ACC112 (cell line): ENCODE measurements around the gene GAD2.

ENCODE experiments used
- H2AFZ ChIP-seq: fragments of 200-600 bp; sonication (generic); one replicate; pipeline ENCODE4 v1.6.0; 2017; ENCODE audit warnings: antibody characterized with exemption, low read length; ENCODE audit not compliant: unreplicated experiment
- H3K27ac ChIP-seq: fragments of 200-600 bp; sonication (generic); 2 replicates; pipeline ENCODE4 v1.5.1; 2014; ENCODE audit warnings: low read depth, mild to moderate bottlenecking, antibody characterized with exemption, low read length, moderate library complexity
- H3K27me3 ChIP-seq: fragments of 200-600 bp; sonication (generic); 2 replicates; pipeline ENCODE4 v1.6.1; 2014; ENCODE audit warnings: mild to moderate bottlenecking, antibody characterized with exemption, low read length, moderate library complexity, mixed read lengths; ENCODE audit not compliant: insufficient read depth
- H3K36me3 ChIP-seq: fragments of 200-600 bp; sonication (generic); 2 replicates; pipeline ENCODE4 v1.6.1; 2016; ENCODE audit warnings: mild to moderate bottlenecking, antibody characterized with exemption, low read length, moderate library complexity, mixed read lengths; ENCODE audit not compliant: insufficient read depth
- H3K4me1 ChIP-seq: fragments of 200-600 bp; sonication (generic); one replicate; pipeline ENCODE4 v1.6.1; 2016; ENCODE audit warnings: low read length, mixed read lengths; ENCODE audit not compliant: insufficient read depth, unreplicated experiment, control insufficient read depth
- H3K4me3 ChIP-seq: fragments of 200-600 bp; sonication (generic); 2 replicates; pipeline ENCODE4 v1.5.1; 2014; ENCODE audit warnings: mild to moderate bottlenecking, low read depth, low read length
- H3K79me2 ChIP-seq: fragments of 200-600 bp; sonication (generic); one replicate; pipeline ENCODE4 v1.6.0; 2016; ENCODE audit warnings: low read length; ENCODE audit not compliant: control insufficient read depth, unreplicated experiment, insufficient read depth

Gene GAD2

GRCh38 chr10:26216585-26217395 is at the start of gene GAD2:
TSS of gene GAD2 (plus strand) at chr10:26216774. CDS start at chr10:26216810, 36 bp downstream.
- H3K27me3 ChIP-seq, result peaks cover 84% of the 10 kb centered on the region
- H3K79me2 ChIP-seq, result no peaks in the 10 kb centered on the region
- H3K4me1 ChIP-seq, result no peaks in the 10 kb centered on the region
- H2AFZ ChIP-seq, result no peak within 1 kb of the TSS
- no peaks in the 10 kb centered on the region for H3K36me3 ChIP-seq
- H3K27ac ChIP-seq, result no peak within 1 kb of the TSS
- no peak within 1 kb of the TSS for H3K4me3 ChIP-seq

- Histone ChIP-seq H3K27ac (no peak overlapping the region), H3K79me2 (no peaks in the 10 kb centered on the region), H3K4me3 (no peak overlapping the region), H3K36me3 (no peaks in the 10 kb centered on the region), H3K27me3 (no peaks in the 10 kb centered on the region), H2AFZ (no peak overlapping the region), H3K4me1 (no peaks in the 10 kb centered on the region)
These were observed 47.1 kb upstream of the GAD2 start for GRCh38 chr10:26169466-26169865.

GRCh38 chr10:26172131-26172530 is 44.4 kb upstream of the GAD2 start:
- Histone ChIP-seq H3K27me3 (no peaks in the 10 kb centered on the region), H3K27ac (no peak overlapping the region), H3K4me3 (no peak overlapping the region), H3K36me3 (no peaks in the 10 kb centered on the region), H2AFZ (no peak overlapping the region), H3K4me1 (no peaks in the 10 kb centered on the region), H3K79me2 (no peaks in the 10 kb centered on the region)

- Histone ChIP-seq H3K4me1 (no peaks in the 10 kb centered on the region), H3K4me3 (no peak overlapping the region), H3K27me3 (no peaks in the 10 kb centered on the region)
These were observed 42.7 kb upstream of the GAD2 start for GRCh38 chr10:26173837-26174236.

GRCh38 chr10:26177341-26177740 is 39.2 kb upstream of the GAD2 start:
- Histone ChIP-seq H3K79me2 (no peaks in the 10 kb centered on the region), H3K4me3 (no peak overlapping the region), H3K4me1 (no peaks in the 10 kb centered on the region), H3K27ac (no peak overlapping the region), H3K36me3 (no peaks in the 10 kb centered on the region), H3K27me3 (no peaks in the 10 kb centered on the region), H2AFZ (no peak overlapping the region)

More at GRCh38 chr10:26173837-26174236, 42.7 kb upstream of the GAD2 start:
- H2AFZ ChIP-seq, result no peak overlapping the region
- H3K36me3 ChIP-seq, result no peaks in the 10 kb centered on the region
- H3K79me2 ChIP-seq, result no peaks in the 10 kb centered on the region
- no peak overlapping the region for H3K27ac ChIP-seq

- Histone ChIP-seq H3K79me2 (no peaks in the 10 kb centered on the region), H3K27me3 (no peaks in the 10 kb centered on the region), H2AFZ (no peak overlapping the region), H3K27ac (no peak overlapping the region), H3K4me3 (no peak overlapping the region), H3K4me1 (no peaks in the 10 kb centered on the region), H3K36me3 (no peaks in the 10 kb centered on the region)
These were observed 22.3 kb upstream of the GAD2 start for GRCh38 chr10:26194275-26194674.

- Histone ChIP-seq H3K27me3 (no peaks in the 10 kb centered on the region), H3K4me1 (no peaks in the 10 kb centered on the region), H3K36me3 (no peaks in the 10 kb centered on the region), H3K27ac (no peak overlapping the region), H2AFZ (no peak overlapping the region), H3K79me2 (no peaks in the 10 kb centered on the region), H3K4me3 (no peak overlapping the region)
These were observed 19.3 kb upstream of the GAD2 start for GRCh38 chr10:26197248-26197647.

GRCh38 chr10:26198119-26198518 is 18.5 kb upstream of the GAD2 start:
- no peaks in the 10 kb centered on the region for H3K27me3 ChIP-seq
- H3K4me3 ChIP-seq, result no peak overlapping the region
- H3K4me1 ChIP-seq, result no peaks in the 10 kb centered on the region
- H3K36me3 ChIP-seq, result no peaks in the 10 kb centered on the region
- no peaks in the 10 kb centered on the region for H3K79me2 ChIP-seq
- H2AFZ ChIP-seq, result no peak overlapping the region
- H3K27ac ChIP-seq, result no peak overlapping the region

GRCh38 chr10:26199841-26200240 is 16.7 kb upstream of the GAD2 start:
- no peaks in the 10 kb centered on the region for H3K27me3 ChIP-seq
- no peaks in the 10 kb centered on the region for H3K4me1 ChIP-seq
- no peaks in the 10 kb centered on the region for H3K36me3 ChIP-seq
- H3K27ac ChIP-seq, result no peak overlapping the region
- no peak overlapping the region for H2AFZ ChIP-seq
- no peaks in the 10 kb centered on the region for H3K79me2 ChIP-seq
- no peak overlapping the region for H3K4me3 ChIP-seq

- H3K27me3 ChIP-seq, result no peaks in the 10 kb centered on the region
- no peaks in the 10 kb centered on the region for H3K79me2 ChIP-seq
- no peak overlapping the region for H2AFZ ChIP-seq
- H3K4me3 ChIP-seq, result no peak overlapping the region
- H3K36me3 ChIP-seq, result no peaks in the 10 kb centered on the region
- no peak overlapping the region for H3K27ac ChIP-seq
- no peaks in the 10 kb centered on the region for H3K4me1 ChIP-seq
These were observed 11.4 kb upstream of the GAD2 start for GRCh38 chr10:26205223-26205622.

- Histone ChIP-seq H3K36me3 (no peaks in the 10 kb centered on the region), H3K4me3 (no peak overlapping the region), H3K4me1 (no peaks in the 10 kb centered on the region), H3K79me2 (no peaks in the 10 kb centered on the region), H2AFZ (no peak overlapping the region), H3K27me3 (peaks cover 58% of the 10 kb centered on the region), H3K27ac (no peak overlapping the region)
These were observed 4.7 kb upstream of the GAD2 start for GRCh38 chr10:26211781-26212444.
